Measurements from ENCODE around the gene PTPRD. TPM values are rescaled to one million over a fixed set of nuclear protein-coding genes. Genes with fewer than 3 reads are reported as not detected.

The PTPRD gene
- total RNA-seq, 1 experiment from 2014 or later = not detected

DNA sequence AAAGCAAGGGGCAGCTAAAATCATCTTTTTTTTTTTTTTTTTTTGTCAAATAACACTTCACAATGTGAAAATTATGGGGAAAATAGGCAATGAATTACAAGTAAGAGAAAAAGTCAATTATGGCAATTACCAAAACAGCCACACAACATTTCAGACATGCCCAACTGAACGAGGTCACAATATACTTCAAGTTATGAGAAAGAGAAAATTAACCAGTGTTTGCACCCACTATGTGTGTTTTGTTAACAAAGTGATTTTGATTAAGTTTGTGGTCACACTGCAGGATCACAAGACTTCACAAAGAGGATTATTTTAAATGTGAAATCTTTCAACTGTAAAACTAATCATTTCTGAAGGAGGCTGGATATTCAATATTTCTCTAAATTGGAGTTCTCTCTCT lies 1780.4 kb downstream of the PTPRD start:
- no TSS peak for BruUV-seq (replicated peaks)

DNA sequence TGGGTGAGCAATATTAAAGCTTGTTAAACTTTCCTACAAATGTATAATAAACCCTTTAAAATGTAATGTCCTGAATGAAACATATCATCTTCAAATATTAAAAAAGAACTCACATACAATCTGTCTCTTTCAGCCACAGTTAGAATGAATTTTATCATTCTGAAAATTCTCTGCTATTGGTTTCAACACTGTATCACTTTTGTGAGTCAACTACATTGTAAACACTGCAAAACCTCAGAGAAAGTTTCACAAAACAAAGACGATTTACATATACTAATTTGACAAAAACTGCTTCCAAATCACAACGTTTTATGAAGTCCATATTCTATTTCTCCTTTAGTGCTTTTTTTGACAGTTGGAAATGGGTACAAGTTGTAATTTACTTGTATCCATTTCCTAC lies 1781.2 kb downstream of the PTPRD start:
- no peak for DNase-seq (ENCODE audit: low spot score)
- Histone ChIP-seq H3K9me3 (ENCODE audit: low read depth, low read length, poor library complexity, severe bottlenecking) (no peaks in the 10 kb centered on the region), H3K27me3 (replicated peaks; ENCODE audit: insufficient read depth, low read depth, low read length, poor library complexity) (peaks cover 15% of the 10 kb centered on the region), H3K36me3 (ENCODE audit: insufficient read depth, low read length, poor library complexity, severe bottlenecking) (no peaks in the 10 kb centered on the region), H3K4me1 (ENCODE audit: insufficient read depth, low read length, poor library complexity, severe bottlenecking) (no peaks in the 10 kb centered on the region), H3K27ac (ENCODE audit: low read depth, low read length, poor library complexity, severe bottlenecking) (no peak overlapping the region), H3K4me3 (ENCODE audit: low read depth, low read length, poor library complexity, severe bottlenecking) (no peak overlapping the region)
- BruUV-seq (replicated peaks) = no TSS peak
- intact Hi-C loops (cut with micrococcal nuclease; ENCODE audit: unreplicated experiment) = no loop called here
- CTCF ChIA-PET = no interaction called here
- TF ChIP-seq, protein P1, sequence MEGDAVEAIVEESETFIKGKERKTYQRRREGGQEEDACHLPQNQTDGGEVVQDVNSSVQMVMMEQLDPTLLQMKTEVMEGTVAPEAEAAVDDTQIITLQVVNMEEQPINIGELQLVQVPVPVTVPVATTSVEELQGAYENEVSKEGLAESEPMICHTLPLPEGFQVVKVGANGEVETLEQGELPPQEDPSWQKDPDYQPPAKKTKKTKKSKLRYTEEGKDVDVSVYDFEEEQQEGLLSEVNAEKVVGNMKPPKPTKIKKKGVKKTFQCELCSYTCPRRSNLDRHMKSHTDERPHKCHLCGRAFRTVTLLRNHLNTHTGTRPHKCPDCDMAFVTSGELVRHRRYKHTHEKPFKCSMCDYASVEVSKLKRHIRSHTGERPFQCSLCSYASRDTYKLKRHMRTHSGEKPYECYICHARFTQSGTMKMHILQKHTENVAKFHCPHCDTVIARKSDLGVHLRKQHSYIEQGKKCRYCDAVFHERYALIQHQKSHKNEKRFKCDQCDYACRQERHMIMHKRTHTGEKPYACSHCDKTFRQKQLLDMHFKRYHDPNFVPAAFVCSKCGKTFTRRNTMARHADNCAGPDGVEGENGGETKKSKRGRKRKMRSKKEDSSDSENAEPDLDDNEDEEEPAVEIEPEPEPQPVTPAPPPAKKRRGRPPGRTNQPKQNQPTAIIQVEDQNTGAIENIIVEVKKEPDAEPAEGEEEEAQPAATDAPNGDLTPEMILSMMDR (conservative IDR thresholded peaks at IDR 0.05; ENCODE audit: low read depth, low read length) = no peak
- TF ChIP-seq EZH2 (IDR thresholded peaks at IDR 0.05; ENCODE audit: borderline replicate concordance, low read depth, low read length, poor library complexity, severe bottlenecking) = no peak
- POLR2A ChIA-PET (ENCODE audit: low non-redundant PET) = no interaction called here

More for the DNA sequence above, 1780.4 kb downstream of the PTPRD start:
- peaks cover 15% of the 10 kb centered on the region for H3K27me3 ChIP-seq (replicated peaks; ENCODE audit: insufficient read depth, low read depth, low read length, poor library complexity)
- no peaks in the 10 kb centered on the region for H3K4me1 ChIP-seq (ENCODE audit: insufficient read depth, low read length, poor library complexity, severe bottlenecking)
- H3K36me3 ChIP-seq (ENCODE audit: insufficient read depth, low read length, poor library complexity, severe bottlenecking) = no peaks in the 10 kb centered on the region
- no peak overlapping the region for H3K27ac ChIP-seq (ENCODE audit: low read depth, low read length, poor library complexity, severe bottlenecking)
- no peak for DNase-seq (ENCODE audit: low spot score)
- no peak overlapping the region for H3K4me3 ChIP-seq (ENCODE audit: low read depth, low read length, poor library complexity, severe bottlenecking)
- TF ChIP-seq EZH2 (IDR thresholded peaks at IDR 0.05; ENCODE audit: borderline replicate concordance, low read depth, low read length, poor library complexity, severe bottlenecking) = no peak
- TF ChIP-seq, protein P1 (conservative IDR thresholded peaks at IDR 0.05; ENCODE audit: low read depth, low read length) = no peak
- H3K9me3 ChIP-seq (ENCODE audit: low read depth, low read length, poor library complexity, severe bottlenecking) = no peaks in the 10 kb centered on the region
- intact Hi-C loops (cut with micrococcal nuclease; ENCODE audit: unreplicated experiment) = no loop called here
- POLR2A ChIA-PET (ENCODE audit: low non-redundant PET) = no interaction called here
- CTCF ChIA-PET = no interaction called here

GRCh38 chr9:8826281-8826680 lies 1786.5 kb downstream of the PTPRD start:
- Histone ChIP-seq H3K4me1 (ENCODE audit: insufficient read depth, low read length, poor library complexity, severe bottlenecking) (no peaks in the 10 kb centered on the region), H3K27me3 (replicated peaks; ENCODE audit: insufficient read depth, low read depth, low read length, poor library complexity) (peaks cover 21% of the 10 kb centered on the region), H3K9me3 (ENCODE audit: low read depth, low read length, poor library complexity, severe bottlenecking) (no peaks in the 10 kb centered on the region), H3K27ac (ENCODE audit: low read depth, low read length, poor library complexity, severe bottlenecking) (no peak overlapping the region), H3K36me3 (ENCODE audit: insufficient read depth, low read length, poor library complexity, severe bottlenecking) (no peaks in the 10 kb centered on the region), H3K4me3 (ENCODE audit: low read depth, low read length, poor library complexity, severe bottlenecking) (no peak overlapping the region)
- DNase-seq (ENCODE audit: low spot score) = no peak
- TF ChIP-seq EZH2 (IDR thresholded peaks at IDR 0.05; ENCODE audit: borderline replicate concordance, low read depth, low read length, poor library complexity, severe bottlenecking) = no peak
- TF ChIP-seq, protein P1 (conservative IDR thresholded peaks at IDR 0.05; ENCODE audit: low read depth, low read length) = no peak
- ChIA-PET CTCF (no interaction called here), POLR2A (ENCODE audit: low non-redundant PET) (no interaction called here)
- BruUV-seq (replicated peaks) = no TSS peak
- intact Hi-C loops (cut with micrococcal nuclease; ENCODE audit: unreplicated experiment) = no loop called here
